Glutamatergic neuron (in vitro differentiated cells): ENCODE data around the gene FZD10. TPM values are rescaled to one million over a fixed set of nuclear protein-coding genes. Genes with fewer than 3 reads are reported as not detected.

Source experiments
- DNase-seq: peaks from one replicate; pipeline ENCODE4 v3.0.0; 2022
- H3K27ac Mint-ChIP-seq: one replicate; pipeline ENCODE4 v1.8.0; 2020; ENCODE audit warnings: mild to moderate bottlenecking, mixed read lengths, inconsistent platforms; ENCODE audit not compliant: unreplicated experiment
- H3K27me3 Mint-ChIP-seq: one replicate; pipeline ENCODE4 v1.8.0; 2020; ENCODE audit warnings: mild to moderate bottlenecking, moderate library complexity, mixed read lengths, inconsistent platforms; ENCODE audit not compliant: unreplicated experiment
- H3K36me3 Mint-ChIP-seq: one replicate; pipeline ENCODE4 v1.8.0; 2020; ENCODE audit warnings: mild to moderate bottlenecking, mixed read lengths, inconsistent platforms; ENCODE audit not compliant: unreplicated experiment
- H3K4me1 Mint-ChIP-seq: one replicate; pipeline ENCODE4 v1.8.0; 2020; ENCODE audit warnings: mild to moderate bottlenecking, low read depth, mixed read lengths, inconsistent platforms; ENCODE audit not compliant: unreplicated experiment
- H3K4me3 Mint-ChIP-seq: one replicate; pipeline ENCODE4 v1.8.0; 2020; ENCODE audit warnings: mild to moderate bottlenecking, mixed read lengths, inconsistent platforms; ENCODE audit not compliant: unreplicated experiment
- H3K9me3 Mint-ChIP-seq: one replicate; pipeline ENCODE4 v1.8.0; 2020; ENCODE audit warnings: mild to moderate bottlenecking, moderate library complexity, mixed read lengths, inconsistent platforms; ENCODE audit not compliant: unreplicated experiment
- total RNA-seq: library from RNA; stranded (reverse); fragmentation: NEBNext Ultra II Directional; extraction: Animal tissue kit (Norgen Biotek cat#: 25700); gene quantifications from one replicate; pipeline ENCODE4 v1.2.1, GENCODE V29; 2021; ENCODE audit not compliant: unreplicated experiment
- TF ChIP-seq, protein P1 (sequence below): fragments of 200-600 bp; sonication (generic); IDR thresholded peaks from one replicate; pipeline ENCODE4 v1.5.0; 2021; ENCODE audit not compliant: partially characterized antibody, unreplicated experiment

Gene FZD10
- total RNA-seq, 1 donor from 2014 or later = not detected

GRCh38 chr12:130127912-130128789 lies 34.1 kb upstream of the FZD10 start:
- peaks cover 4% of the 10 kb centered on the region for H3K4me1 Mint-ChIP-seq
- H3K4me3 Mint-ChIP-seq = no peak overlapping the region
- peaks cover 12% of the 10 kb centered on the region for H3K9me3 Mint-ChIP-seq
- DNase-seq = no peak
- TF ChIP-seq, protein P1, sequence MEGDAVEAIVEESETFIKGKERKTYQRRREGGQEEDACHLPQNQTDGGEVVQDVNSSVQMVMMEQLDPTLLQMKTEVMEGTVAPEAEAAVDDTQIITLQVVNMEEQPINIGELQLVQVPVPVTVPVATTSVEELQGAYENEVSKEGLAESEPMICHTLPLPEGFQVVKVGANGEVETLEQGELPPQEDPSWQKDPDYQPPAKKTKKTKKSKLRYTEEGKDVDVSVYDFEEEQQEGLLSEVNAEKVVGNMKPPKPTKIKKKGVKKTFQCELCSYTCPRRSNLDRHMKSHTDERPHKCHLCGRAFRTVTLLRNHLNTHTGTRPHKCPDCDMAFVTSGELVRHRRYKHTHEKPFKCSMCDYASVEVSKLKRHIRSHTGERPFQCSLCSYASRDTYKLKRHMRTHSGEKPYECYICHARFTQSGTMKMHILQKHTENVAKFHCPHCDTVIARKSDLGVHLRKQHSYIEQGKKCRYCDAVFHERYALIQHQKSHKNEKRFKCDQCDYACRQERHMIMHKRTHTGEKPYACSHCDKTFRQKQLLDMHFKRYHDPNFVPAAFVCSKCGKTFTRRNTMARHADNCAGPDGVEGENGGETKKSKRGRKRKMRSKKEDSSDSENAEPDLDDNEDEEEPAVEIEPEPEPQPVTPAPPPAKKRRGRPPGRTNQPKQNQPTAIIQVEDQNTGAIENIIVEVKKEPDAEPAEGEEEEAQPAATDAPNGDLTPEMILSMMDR = no peak
- no peaks in the 10 kb centered on the region for H3K36me3 Mint-ChIP-seq
- peaks cover 2% of the 10 kb centered on the region for H3K27me3 Mint-ChIP-seq
- H3K27ac Mint-ChIP-seq = no peak overlapping the region

- Mint-ChIP-seq H3K4me3 (no peak overlapping the region), H3K27ac (no peak overlapping the region), H3K36me3 (no peaks in the 10 kb centered on the region), H3K27me3 (peaks cover 2% of the 10 kb centered on the region), H3K4me1 (peaks cover 4% of the 10 kb centered on the region), H3K9me3 (peaks cover 14% of the 10 kb centered on the region)
- no peak for DNase-seq
- TF ChIP-seq, protein P1 = no peak
Observed at GRCh38 chr12:130128790-130129735, 33.2 kb upstream of the FZD10 start.

- DNase-seq = no peak
- Mint-ChIP-seq H3K27ac (no peak overlapping the region), H3K4me3 (no peak overlapping the region), H3K4me1 (peaks cover 4% of the 10 kb centered on the region), H3K36me3 (peaks cover 3% of the 10 kb centered on the region), H3K27me3 (peaks cover 7% of the 10 kb centered on the region), H3K9me3 (peaks cover 22% of the 10 kb centered on the region)
- TF ChIP-seq, protein P1 = no peak
Observed at GRCh38 chr12:130130346-130130745, 31.9 kb upstream of the FZD10 start.

- TF ChIP-seq, protein P1 = no peak
- Mint-ChIP-seq H3K27me3 (peaks cover 10% of the 10 kb centered on the region), H3K36me3 (peaks cover 7% of the 10 kb centered on the region), H3K4me1 (peaks cover 4% of the 10 kb centered on the region), H3K4me3 (no peak overlapping the region), H3K27ac (no peak overlapping the region), H3K9me3 (peaks cover 25% of the 10 kb centered on the region)
- no peak for DNase-seq
Observed at GRCh38 chr12:130131025-130131424, 31.2 kb upstream of the FZD10 start.
